Measurements from ENCODE around the gene PRR11.
"Not testable (repeated sequence)": the region's sequence is repeated elsewhere in the genome, so short reads cannot be mapped to it uniquely, and the experiment has no call there.

PRR11 gene

DNA sequence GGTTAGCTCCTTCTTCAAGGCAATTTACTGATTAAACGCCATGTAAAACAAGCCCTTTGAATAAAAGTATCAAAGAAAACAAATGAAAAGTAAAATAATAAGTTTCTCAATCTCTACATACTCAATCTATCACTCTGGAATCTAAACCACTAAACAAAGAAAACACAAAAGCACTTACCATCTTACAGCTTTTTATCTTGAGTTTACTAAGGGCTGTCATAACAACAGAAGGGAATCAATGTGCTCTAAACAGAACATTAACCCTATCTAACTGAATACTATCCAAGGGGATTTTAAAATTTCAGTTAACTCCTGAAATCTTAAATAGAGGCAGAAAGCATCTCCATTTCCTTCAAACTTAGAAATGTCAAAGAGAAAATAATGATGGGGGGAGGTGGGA is 4.0 kb upstream of the PRR11 start:
- no peak for DNase-seq (ENCODE audit: low read depth in 2 of 3, low spot score in 1 of 3)

DNA sequence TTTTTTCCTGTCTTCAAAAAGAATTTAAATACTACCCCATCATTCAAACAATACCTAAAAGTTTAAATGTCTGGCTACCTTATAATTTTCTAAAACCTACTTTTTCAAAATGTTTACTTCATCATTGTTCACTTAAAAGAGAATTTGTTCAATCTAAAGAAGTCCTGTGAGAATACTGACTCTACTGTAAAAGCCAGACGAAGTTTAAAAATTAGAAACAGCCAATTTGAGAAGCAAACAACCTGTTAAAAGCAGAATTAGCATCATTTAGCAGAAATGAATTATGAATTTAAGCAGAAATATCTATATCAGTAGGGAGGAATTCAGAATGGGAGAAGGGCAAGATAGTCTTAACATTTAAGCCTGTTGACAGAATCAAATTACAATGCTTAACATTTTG is 2.6 kb upstream of the PRR11 start:
- DNase-seq (ENCODE audit: low read depth in 2 of 3, low spot score in 1 of 3): no peak

DNA sequence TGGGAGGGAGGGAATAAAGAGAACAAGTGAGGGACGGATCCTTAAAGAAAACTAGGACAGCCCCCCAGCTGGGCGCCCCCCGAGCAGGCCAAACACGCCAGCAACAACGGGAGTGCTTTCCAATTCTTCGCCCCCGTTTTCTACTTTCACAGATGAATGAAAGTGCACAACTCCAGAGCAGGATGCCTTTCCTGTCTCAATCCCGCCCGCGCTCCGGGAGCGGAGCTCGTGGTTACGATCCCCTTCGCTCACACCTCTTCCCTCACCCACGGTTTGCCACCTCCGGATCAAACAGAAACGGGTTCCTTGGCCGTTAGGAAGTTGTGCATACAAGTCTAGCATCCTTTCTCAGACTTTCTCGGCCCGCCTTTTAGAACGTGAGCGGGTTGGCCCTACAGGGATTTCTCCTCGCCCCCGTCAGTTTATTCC is 1.2 kb upstream of the PRR11 start:
- DNase-seq (ENCODE audit: low read depth in 2 of 3, low spot score in 1 of 3): peak; percentile 21 to 30 (median 22)

DNA sequence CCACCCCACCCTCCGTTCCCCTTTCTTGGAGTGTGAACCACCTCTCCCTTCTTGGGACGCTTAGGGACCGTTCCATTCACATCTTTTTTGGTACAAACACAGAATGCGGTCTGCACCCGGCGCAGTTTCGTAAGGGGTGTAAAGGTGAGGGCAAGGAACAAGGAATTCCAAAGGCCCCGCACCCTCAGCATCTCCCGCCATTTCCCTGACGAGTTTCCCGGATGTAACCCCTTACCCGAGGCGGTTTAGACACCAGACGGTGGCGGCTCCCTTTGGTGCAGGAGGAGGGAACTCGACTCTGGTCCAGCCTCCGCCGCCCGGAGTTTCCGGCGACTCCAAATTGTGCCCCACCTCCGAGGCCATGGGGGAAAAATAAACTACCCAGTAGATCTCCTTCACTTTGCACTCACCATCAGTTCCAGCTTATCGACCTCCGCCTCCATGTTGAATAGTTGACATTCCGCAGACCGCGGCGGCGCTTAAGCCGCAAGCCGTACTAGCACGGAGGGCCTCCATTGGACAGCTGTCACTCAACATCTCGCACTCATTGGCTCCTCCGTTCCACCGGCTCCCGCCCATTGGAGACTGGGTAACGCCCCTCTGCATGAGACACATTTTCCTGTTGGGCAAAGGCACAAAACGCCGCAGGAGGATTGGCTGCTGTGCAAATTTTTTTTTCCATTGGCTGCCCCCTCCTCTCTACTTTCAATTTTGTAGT is 666 bp upstream of the PRR11 start, which contains the start of gene SKA2:
Gene SKA2 (minus strand): TSS at position 466 of the 718 bp plus-strand sequence. CDS start 23 bp downstream, at position 443.
- peak; percentile 94 to 97 (median 95) for DNase-seq (ENCODE audit: low read depth in 2 of 3, low spot score in 1 of 3)

DNA sequence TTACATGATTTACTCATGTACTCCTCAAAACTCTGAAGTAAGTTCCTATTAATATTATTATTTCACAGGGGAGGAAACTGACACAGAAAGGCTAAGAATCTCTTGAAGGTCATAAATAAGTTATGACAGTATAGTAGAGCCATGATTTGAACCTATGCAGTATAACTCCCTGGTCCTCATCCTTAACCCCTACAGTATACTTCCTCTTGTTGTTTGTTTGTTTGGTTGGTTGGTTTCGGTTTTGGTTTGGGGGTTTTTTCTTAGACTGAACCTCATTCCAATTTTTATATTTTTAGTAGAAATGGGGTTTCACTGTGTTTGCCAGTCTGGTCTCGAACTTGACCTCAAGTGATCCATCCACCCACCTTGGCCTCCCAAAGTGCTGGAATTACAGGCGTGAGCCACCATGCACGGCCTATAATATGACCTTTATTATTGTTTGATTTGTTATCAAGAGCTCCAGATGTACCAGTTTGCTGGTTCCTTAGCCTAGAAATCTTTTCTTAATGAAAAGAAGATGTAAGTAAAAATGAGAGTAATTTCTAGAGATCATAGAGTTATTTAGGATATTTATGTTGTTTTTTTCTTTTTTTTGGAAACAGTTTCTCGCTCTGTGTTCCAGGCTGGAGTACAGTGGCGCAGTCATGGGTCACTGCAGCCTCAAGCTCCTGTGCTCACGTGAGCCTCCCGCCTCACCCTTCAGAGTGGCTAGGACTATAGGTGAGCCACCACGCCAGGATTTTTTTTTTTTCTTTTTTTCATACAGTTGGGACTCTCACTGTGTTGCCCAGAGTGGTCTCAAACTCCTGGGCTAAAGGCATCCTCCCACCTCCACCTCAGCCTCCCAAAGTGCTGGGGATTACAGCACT is 4.8 kb downstream of the PRR11 start:
- DNase-seq (ENCODE audit: low read depth in 2 of 3, low spot score in 1 of 3): no peak

DNA sequence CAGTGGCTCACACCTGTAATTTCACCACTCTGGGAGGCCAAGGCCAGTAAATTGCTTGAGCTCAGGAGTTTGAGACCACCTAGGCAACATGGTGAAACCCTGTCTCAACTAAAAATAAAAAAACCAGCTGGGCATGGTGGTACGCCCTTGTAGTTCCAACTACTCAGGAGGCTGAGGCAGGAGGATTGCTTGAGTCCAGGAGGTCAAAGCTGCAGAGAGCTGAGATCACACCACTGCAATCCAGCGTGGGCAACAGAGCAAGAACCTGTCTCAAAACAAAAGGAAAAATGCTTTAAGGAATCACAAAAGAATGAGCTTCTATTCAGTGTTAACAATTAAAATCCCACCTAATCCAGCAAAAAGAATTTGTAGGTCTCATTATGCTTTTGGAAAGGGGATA is 5.9 kb downstream of the PRR11 start:
- no peak for DNase-seq (ENCODE audit: low read depth in 2 of 3, low spot score in 1 of 3)

DNA sequence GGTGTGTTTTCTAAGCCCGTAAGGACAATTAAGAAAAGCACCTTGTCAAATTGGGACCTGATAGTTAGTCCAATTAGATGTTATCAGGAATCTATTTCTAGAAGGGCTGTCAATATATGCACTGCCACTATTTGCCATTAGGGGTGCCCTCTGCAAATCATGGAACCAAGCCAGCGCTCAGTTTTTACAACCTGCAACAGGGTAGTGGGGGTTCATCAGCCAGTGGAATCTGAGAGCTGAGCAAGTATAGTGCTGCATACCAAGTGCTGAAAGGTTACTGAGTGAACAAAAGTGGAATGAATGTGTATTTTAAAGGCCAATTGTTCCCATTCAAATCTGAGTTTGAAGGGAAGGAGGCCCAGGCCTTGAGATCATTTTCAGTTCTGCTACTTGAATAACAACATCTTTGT is 10.4 kb downstream of the PRR11 start:
- peak in 2 of 3 donors; percentile 10 to 24 for DNase-seq (ENCODE audit: low read depth in 2 of 3, low spot score in 1 of 3)

DNA sequence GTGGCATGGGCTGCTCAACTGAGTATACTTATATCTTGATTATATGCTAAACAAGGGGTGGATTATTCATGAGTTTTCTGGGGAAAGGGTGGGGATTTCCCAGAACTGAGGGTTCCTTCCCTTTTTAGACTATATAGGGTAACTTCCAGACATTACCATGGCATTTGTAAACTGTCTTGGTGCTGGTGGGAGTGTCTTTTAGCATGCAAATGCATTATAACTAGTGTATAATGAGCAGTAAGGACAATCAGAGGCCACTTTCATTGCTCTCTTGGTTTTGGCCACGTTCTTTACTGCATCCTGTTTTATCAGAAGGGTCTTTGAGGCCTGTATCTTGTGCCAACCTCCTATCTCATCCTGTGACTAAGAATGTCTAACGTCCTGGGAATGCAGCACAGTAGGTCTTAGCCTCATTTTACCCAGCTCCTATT is 12.0 kb downstream of the PRR11 start:
- no peak for DNase-seq (ENCODE audit: low read depth in 2 of 3, low spot score in 1 of 3)

DNA sequence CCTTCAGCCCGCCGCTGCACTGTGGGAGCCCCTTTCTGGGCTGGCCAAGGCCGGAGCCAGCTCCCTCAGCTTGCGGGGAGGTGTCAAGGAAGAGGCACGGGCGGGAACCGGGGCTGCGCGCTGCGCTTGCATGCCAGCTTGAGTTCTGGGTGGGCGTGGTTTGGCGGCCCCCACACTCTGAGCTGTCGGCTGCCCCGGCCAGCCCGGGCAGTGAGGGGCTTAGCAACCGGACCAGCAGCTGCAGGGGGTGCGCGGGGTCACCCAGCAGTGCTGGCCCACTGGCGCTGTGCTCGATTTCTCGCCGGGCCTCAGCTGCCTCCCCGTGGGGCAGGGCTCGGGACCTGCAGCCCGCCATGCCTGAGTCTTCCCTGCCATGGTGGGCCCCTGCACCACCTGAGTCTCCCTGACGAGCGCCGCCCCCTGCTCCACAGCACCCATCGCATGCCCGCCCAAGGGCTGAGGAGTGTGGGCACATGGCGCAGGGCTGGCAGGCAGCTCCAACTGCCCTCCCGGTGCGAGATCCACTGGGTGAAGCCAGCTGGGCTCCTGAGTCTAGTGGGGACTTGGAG is 17.0 kb downstream of the PRR11 start:
- no peak for DNase-seq (ENCODE audit: low read depth in 2 of 3, low spot score in 1 of 3)

DNA sequence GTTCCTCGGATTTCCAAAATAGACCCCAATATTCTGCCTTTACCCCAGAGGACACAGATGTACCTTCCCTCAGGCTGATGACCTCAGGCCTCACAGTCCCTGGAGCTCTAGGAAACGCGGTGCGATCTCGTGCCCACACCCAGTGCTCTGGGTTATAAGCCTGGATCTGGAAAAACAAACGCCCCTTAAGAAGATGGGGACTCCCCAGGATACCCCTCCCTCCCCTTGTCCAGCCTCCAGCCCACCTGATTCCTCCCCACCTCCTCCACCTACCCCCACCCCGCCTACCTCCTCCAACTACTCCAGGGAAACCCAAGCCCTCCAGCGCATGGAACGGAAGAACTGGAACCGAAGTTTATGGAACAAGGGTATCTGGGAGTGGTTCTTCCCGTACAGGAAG is 19.1 kb downstream of the PRR11 start:
- DNase-seq (ENCODE audit: low read depth in 2 of 3, low spot score in 1 of 3): no peak

DNA sequence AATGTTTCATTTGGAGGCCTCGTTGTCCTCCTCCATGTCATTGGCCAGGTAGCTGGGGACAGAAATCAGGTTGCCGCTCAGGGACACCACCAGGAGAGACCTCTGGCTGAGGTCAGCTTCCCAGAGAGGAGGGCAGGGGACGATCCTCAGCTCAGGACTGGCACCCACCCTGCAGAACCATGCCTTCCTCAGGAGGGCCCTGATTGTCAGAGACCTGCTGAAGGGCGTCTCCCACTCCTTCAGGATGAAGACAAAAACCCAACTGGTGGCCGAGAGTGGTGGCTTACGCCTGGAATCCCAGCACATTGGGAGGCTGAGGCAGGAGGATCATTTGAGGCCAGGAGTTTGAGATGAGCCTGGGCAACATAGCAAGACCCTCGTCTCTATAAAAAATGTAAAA is 19.5 kb downstream of the PRR11 start:
- DNase-seq (ENCODE audit: low read depth in 2 of 3, low spot score in 1 of 3): no peak

DNA sequence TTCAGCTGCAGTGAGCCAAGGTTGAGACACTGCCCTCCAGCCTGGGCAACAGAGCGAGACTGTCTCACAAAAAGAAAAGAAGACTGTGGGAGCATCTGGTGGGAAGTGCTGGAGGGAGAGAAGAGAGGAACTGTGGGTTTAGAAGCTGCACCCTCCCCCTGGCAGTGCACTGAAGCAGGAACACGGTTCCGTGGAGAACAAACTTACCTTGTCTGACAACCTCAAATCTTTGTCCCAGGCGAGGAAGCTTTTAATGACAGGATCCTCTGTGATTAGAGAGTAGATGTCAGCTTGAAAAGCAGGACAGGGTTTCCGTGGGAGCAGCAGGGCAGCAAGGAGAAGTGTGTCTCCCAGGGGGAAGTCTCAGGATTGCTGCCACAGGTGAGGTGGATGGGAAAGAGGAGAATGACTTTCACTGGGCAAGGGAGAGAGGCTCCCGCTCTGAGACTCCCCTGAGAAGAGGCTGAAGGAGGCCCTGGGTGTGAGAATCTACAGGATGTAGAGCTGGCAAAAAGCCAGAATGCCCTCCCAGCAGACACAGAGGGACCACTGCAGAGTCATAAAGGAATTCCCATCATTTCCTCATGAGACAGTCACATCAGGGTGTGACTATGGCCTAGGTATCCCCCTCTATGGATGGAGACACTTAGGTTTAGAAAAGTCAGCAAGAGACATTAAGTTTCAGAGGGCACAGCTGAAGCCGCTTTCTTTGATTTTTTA is 22.9 kb downstream of the PRR11 start:
- no peak for DNase-seq (ENCODE audit: low read depth in 2 of 3, low spot score in 1 of 3)

DNA sequence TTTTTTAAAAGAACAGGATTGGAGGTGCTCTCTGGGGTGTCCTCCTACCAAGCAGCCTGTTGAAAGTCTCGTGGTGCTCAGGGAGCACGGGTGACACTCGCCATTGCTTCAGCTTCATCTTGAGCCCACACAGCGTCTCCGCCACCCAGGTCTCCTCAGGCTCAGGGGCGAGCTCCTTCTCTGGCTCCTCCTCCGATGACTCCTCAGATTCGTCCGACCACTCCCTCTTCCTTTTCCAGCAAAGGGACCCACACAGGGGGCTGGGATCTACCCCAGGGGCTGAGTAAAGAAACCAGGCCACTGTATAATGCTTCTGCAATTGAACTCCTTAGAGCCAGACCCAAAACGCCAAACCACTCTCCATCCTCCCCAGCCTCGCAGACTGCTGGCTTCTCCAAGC is 24.1 kb downstream of the PRR11 start:
- not testable (repeated sequence) for DNase-seq (ENCODE audit: low read depth in 2 of 3, low spot score in 1 of 3)

DNA sequence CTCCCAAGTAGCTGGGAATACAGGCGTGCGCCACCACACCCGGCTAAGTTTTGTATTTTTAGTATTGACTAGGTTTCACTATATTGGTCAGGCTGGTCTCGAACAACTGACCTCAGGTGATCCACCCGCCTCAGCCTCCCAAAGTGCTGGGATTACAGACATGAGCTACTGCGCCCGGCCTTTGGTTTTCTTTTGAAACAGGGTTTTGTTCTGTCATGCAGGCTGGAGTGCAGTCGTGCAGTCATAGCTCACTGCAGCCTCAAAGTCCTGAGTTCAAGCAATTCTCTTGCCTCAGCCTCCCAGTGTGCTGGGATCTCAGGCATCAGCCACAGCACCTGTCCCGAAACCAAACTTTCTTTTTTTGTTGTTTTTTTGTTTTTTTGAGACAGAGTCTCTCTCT is 25.1 kb downstream of the PRR11 start:
- no peak for DNase-seq (ENCODE audit: low read depth in 2 of 3, low spot score in 1 of 3)

DNA sequence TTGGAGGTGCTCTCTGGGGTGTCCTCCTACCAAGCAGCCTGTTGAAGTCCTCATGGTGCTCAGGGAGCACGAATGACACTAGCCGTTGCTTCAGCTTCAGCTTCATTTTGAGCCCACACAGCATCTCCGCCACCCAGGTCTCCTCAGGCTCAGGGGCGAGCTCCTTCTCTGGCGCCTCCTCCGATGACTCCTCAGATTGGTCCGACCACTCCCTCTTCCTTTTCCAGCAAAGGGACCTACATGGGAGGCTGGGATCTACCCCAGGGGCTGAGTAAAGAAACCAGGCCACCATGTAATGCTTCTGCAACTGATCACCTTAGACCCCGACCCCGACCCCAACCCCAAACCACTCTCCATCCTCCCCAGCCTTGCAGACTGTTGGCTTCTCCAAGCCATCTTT is 25.9 kb downstream of the PRR11 start:
- no peak for DNase-seq (ENCODE audit: low read depth in 2 of 3, low spot score in 1 of 3)

DNA sequence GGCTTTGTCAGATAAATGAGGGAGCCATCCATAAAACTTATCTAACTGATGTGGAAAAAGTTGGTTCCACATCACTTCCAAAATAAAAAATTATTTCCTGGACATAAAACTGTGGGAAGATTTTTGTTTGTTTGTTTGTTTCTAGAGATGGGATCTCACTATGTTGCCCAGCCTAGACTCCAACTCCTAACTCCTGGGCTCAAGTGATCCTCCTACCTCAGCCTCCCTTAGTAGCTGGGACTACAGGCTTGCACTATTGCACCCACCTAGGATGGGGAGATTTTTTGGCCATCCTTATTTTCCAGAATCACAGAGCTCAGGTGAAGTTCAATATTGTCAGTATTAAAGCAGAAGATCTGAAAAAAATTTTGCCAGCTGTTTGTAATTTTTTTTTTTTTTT is 30.5 kb downstream of the PRR11 start:
- DNase-seq (ENCODE audit: low read depth in 2 of 3, low spot score in 1 of 3): no peak

DNA sequence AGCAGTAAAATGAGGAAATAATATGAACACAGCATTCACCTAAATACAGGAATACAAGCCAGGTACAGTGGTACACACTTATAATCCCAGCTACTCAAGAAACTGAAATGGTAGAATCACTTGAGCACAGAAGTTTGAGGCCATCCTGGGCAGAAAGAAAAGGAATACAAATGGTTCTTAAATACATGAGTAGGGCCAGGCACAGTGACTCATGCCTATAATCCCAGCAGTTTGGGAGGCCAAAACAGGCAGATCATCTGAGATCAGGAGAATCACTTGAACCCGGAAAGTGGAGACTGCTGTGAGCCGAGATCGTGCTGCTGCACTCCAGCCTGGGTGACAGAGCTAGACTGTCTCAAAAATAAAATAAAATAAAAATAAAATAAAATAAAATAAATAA is 31.3 kb downstream of the PRR11 start:
- no peak for DNase-seq (ENCODE audit: low read depth in 2 of 3, low spot score in 1 of 3)

DNA sequence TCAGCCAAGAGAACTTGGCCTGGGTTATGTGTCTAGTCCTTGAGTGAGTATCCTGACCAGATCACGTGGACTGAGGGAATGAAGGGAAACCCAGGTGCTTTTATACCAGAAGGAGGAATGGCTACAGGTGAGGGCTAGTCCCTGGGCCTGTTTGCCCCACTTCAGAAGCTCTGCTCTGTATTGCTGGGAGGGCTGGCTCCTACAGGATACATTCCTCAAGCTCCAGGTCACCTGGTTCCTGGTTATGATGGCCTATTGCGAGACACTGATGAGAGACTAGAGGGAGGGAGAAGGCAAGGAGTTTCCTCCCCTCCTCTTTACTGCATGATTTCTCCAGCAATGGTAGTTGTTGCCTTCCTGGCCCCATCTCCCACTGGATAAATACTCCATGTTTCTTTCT is 35.3 kb downstream of the PRR11 start:
- DNase-seq (ENCODE audit: low read depth in 2 of 3, low spot score in 1 of 3): no peak

DNA sequence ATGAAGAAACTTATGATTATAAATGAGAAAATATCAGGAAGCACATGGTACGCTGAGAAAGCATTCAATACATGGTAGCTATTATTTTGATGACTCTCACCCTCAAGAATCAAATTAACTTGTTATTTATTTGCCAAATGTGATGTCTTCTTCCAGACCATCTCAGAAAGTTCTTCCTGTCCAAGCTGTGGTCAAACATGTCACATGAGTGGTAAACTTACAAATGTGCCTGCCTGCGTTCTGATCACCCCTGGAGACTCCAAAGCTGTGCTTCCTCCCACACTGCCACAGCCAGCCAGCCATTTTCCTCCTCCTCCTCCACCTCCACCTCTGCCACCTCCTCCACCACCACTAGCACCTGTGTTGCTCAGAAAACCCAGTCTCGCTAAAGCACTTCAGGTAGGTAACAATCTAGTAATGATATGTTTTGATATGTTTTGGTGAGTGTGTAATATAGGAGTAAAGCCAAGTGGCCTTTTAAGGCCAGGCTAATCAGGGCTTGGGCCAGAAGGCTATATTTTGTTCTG is 37.9 kb downstream of the PRR11 start:
- no peak for DNase-seq (ENCODE audit: low read depth in 2 of 3, low spot score in 1 of 3)

DNA sequence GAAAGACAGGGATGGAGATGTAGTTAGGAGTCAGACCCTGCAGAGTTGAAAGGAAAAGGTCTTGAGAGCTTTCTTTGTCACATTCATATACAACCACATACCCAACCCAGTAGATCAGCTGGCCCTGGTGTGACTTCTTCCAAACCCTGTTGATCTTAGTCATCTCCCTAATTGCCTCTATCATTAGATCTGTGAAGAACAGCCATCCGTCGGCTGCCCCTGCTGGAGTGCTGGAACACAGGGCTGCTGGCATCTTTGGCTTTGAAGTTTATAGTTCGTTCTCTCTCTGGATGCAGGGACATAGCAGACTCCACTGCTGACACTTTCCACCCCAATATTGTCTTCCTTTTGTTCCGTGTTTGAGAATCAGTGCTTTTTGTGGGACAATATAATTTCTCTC is 43.9 kb downstream of the PRR11 start:
- DNase-seq (ENCODE audit: low read depth in 2 of 3, low spot score in 1 of 3): no peak

DNA sequence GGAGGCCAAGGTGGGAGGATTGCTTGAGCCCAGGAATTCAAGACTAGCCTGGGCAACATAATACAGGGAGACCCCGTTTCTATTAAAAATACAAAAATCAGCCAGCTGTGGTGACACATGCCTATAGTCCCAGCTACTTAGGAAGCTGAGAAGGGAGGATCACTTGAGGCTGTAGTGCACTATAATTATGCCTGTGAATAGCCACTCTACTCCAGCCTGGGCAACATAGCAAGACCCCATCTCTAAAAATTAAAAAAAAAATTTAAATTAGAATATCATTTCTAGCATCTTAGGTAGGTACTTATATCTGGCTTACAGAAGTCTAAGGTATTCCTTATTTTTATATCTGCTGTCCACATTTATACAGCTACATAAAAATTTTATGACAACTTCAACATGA is 46.8 kb downstream of the PRR11 start:
- no peak for DNase-seq (ENCODE audit: low read depth in 2 of 3, low spot score in 1 of 3)
